NCI-H1105 treated with DMSO at 0.1 percent for 48 hours (cell line): ENCODE data around the gene ZGRF1.
"Not testable (repeated sequence)": the region's sequence is repeated elsewhere in the genome, so short reads cannot be mapped to it uniquely, and the experiment has no call there.

ENCODE experiments used
- DNase-seq: peaks from one replicate; lab custom pipeline; 2025; lab: John Stamatoyannopoulos, UW

Gene ZGRF1

DNA sequence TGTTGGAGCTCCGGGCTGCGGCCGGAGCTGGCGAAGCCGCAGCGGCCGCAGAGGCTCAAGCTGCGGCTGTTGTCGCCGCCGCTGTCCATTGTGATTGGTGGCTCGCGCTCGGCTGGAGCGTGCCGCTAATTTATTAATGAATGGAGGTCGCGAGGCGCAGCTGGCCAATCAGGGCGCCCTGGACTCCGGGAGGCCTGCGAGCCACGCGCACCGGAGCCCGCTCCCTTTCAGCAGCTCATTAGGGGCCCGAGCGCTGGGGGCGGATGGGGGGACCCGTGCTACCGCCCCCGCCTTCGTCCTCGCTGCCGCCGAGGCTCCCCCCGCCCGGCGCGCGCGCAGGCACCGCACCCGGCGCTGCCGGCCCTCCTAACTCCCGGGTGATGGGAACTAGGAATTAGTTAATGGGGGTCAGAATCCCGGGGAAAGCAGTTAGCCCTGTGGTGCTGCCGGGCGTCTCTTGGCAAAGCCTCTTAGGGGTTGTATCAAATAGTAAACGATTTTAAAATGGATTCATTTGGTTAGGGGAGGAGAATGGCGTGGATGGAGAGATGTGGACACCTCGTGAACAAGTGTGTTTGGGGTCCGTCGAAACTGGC is 120.1 kb downstream of the ZGRF1 start:
- peak; percentile 43 for DNase-seq

DNA sequence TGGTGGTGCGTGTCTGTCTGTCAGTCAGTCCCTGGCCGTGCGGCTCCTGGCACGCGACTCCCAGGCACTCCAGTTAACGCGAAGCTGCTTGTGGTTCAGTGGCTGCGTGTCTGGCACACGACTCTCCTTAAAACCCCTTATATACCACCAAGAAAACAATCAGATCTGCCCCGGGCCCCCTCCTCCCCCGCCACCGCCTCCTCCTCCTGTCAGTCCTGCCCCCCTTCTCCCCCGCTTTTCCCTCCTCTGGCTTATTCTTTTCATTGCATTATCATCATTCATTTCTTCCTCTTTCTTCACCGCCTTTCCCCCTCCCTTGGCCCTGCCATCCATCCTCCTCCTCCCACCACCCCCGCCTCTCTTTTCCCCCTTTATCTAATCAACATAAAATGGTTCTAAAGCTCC is 120.6 kb downstream of the ZGRF1 start, which contains the start of gene NEUROG2:
TSS of gene NEUROG2 (minus strand) at position 115 of the 405 bp plus-strand sequence. CDS start 705 bp downstream, outside the sequence.
- no peak for DNase-seq

- DNase-seq: peak; percentile 34
These were observed 121.3 kb downstream of the ZGRF1 start for GRCh38 chr4:112515198-112516065.

GRCh38 chr4:112514647-112515197 is 122.0 kb downstream of the ZGRF1 start:
- DNase-seq: no peak

DNA sequence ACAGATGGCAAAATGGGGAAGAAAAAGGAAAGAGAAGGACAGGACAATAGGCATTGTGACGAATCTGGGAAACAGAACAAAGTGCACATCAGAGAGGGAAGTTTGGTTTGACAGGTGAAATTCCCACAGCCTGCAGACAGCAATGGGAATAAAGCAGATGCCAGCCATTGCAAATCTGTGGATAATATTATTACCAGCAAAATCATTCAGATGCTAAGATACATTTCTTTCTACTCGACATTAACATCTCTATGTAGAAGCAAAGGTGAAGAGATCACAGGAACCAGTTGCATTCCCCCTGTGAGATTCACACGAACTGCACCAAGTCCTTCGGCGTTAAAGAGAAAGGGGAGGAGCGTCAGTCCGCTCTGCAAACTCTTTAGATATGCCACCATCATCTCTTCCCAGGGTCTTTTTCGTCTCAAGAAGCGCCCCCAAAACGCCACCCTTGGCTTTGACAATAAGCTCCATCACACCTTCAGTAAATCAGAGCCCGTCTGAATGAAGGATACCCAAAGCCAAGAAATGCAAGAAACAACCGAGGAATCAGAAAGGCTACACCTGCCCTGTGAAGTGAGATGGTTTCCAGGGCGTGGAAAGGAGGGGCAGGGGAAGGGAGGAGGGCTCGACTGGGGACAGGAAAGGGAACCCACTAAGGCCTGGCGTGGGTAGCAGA is 122.6 kb downstream of the ZGRF1 start:
- no peak for DNase-seq

GRCh38 chr4:112511803-112512118 is 124.9 kb downstream of the ZGRF1 start:
- DNase-seq: no peak

DNA sequence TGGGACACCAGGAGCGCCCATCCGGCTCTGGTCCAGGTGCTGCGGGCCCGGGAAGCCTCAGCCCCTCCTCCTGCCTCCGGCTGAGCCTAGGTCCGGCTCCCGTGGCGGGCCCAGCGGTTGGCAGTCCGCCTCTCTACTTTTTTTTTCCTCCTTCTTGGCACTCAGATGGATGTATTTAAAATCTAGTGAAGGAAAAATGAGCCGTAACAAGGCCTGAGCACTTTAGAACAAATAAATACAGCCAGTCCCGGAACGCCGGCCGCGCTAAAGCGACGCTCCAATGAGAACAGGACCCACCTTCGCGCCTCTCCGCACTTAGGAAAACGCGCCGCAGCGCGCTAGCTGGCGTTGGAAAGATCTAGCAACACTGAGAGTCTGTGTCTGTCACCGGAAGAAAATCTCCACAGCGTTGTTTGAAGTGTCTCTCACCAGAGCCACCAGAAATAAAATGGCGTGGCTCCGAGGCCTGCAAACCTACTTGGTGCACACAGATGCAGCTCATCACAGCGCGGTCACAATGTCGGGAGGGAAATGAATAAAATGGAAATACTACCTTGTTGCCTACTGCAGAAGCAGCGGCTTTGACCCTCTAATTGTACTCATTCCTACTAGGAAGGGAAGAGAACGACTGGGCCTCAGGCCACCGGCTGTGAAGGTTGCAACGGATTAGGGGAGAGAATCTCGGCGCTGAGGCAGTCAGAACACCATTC is 125.5 kb downstream of the ZGRF1 start:
- DNase-seq: no peak

DNA sequence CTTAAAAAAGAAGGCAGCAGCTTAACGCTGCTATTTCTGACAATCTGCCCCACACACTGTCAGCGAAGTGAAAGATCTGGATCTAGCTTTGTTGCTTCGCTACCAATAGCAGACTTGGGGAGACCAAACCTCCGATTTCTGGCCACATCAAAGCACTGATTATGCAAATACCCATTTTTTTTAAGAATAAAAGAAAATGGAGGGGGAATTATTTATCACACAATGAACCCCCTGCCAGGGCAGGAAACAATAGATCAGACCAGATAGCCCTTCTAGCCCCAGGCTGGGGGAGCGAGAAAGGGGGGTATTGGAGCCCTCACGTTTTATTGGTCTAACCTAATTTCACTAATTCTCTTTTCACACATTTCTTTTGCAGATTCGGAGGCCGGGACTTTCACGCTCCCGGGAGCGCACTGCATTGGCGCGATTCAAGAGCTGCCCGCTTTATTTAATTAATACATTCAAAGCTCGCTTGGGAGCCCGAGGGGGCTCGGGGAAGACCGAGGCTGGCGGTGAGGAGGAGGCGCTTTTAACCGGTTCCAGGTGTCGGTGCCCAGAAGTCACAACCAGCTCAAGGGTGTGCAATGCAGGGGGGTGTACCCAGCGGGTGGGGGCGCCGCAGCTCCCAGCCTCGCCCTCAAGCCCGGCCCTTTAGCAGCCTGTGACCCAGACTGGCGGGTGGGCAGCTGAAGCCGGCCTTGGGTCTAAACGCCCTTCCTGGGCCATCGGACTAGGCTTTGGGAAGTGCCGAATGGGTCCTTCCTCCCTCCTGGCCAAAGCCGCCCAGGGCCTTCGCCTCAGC is 126.2 kb downstream of the ZGRF1 start:
- no peak for DNase-seq

GRCh38 chr4:112509243-112510141 is 127.2 kb downstream of the ZGRF1 start:
- no peak for DNase-seq

- no peak for DNase-seq
These were observed 128.4 kb downstream of the ZGRF1 start for GRCh38 chr4:112508356-112508755.

GRCh38 chr4:112504807-112505206 is 131.9 kb downstream of the ZGRF1 start:
- no peak for DNase-seq

DNA sequence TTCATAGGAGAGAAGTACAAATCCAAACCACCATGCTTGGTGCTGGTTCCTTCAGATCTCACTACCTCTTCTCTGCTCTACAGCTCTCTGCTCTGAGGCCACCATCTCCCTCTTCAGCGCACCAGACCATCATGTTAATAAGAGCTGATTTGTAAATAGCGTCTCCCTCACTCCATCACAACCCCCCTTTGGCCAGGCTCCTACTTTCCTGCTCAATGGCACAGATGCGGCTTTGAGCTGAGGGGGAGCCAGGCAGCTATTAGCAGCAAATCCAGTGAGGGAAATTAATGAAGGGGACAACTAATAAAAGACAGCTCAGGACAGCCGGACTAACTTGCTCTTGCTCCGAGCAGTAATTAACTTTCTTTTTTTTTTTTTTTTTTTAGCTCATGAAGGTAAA is 133.8 kb downstream of the ZGRF1 start:
- DNase-seq: no peak

DNA sequence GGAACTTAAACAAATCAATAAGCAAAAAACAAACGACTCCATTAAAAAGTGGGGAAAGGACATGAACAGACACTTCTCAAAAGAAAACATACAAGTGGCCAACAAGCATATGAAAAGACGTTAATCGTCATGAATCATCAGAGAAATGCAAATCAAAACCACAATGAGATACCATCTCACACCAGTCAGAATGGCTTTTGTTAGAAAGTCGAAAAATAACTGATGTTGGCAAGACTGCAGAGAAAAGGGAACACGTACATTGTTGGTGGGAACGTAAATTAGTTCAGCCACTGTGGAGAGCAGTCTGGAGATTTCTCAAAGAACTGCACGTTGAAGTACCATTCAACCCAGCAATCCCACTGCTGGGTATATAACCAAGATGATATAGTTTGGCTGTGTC is 144.4 kb downstream of the ZGRF1 start:
- DNase-seq: no peak

- not testable (repeated sequence) for DNase-seq
These were observed 145.9 kb downstream of the ZGRF1 start for GRCh38 chr4:112490808-112491207.
